ENCODE measurements around the gene CDKAL1.

Gene CDKAL1

GRCh38 chr6:20775981-20776380 is 241.7 kb downstream of the CDKAL1 start:
- DNase-seq (ENCODE audit: low spot score) (no peak), ATAC-seq (ENCODE audit: low read depth) (no peak)
- Histone ChIP-seq H3K4me1 (ENCODE audit: insufficient read depth, poor library complexity, severe bottlenecking) (no peaks in the 10 kb centered on the region), H3K4me3 (ENCODE audit: severe bottlenecking) (no peak overlapping the region), H3K27ac (ENCODE audit: poor library complexity, severe bottlenecking) (no peak overlapping the region), H3K36me3 (ENCODE audit: low read depth) (no peaks in the 10 kb centered on the region), H3K27me3 (ENCODE audit: insufficient read depth, poor library complexity, severe bottlenecking) (no peaks in the 10 kb centered on the region), H3K9me3 (ENCODE audit: severe bottlenecking) (no peaks in the 10 kb centered on the region)
- no peak for TF ChIP-seq CTCF (IDR thresholded peaks at IDR 0.05; ENCODE audit: poor library complexity, severe bottlenecking)

GRCh38 chr6:20777801-20778200 is 243.5 kb downstream of the CDKAL1 start:
- Histone ChIP-seq H3K27me3 (ENCODE audit: insufficient read depth, poor library complexity, severe bottlenecking) (no peaks in the 10 kb centered on the region), H3K4me3 (ENCODE audit: severe bottlenecking) (no peak overlapping the region), H3K9me3 (ENCODE audit: severe bottlenecking) (no peaks in the 10 kb centered on the region), H3K27ac (ENCODE audit: poor library complexity, severe bottlenecking) (no peak overlapping the region), H3K36me3 (ENCODE audit: low read depth) (no peaks in the 10 kb centered on the region), H3K4me1 (ENCODE audit: insufficient read depth, poor library complexity, severe bottlenecking) (no peaks in the 10 kb centered on the region)
- no peak for DNase-seq (ENCODE audit: low spot score)
- ATAC-seq (ENCODE audit: low read depth) = no peak
- TF ChIP-seq CTCF (IDR thresholded peaks at IDR 0.05; ENCODE audit: poor library complexity, severe bottlenecking) = no peak

GRCh38 chr6:20778459-20778858 is 244.2 kb downstream of the CDKAL1 start:
- H3K36me3 ChIP-seq (ENCODE audit: low read depth) = no peaks in the 10 kb centered on the region
- ATAC-seq (ENCODE audit: low read depth) (no peak), DNase-seq (ENCODE audit: low spot score) (no peak)
- H3K27me3 ChIP-seq (ENCODE audit: insufficient read depth, poor library complexity, severe bottlenecking) = no peaks in the 10 kb centered on the region
- H3K9me3 ChIP-seq (ENCODE audit: severe bottlenecking) = no peaks in the 10 kb centered on the region
- no peak overlapping the region for H3K4me3 ChIP-seq (ENCODE audit: severe bottlenecking)
- H3K27ac ChIP-seq (ENCODE audit: poor library complexity, severe bottlenecking) = no peak overlapping the region
- no peaks in the 10 kb centered on the region for H3K4me1 ChIP-seq (ENCODE audit: insufficient read depth, poor library complexity, severe bottlenecking)
- no peak for TF ChIP-seq CTCF (IDR thresholded peaks at IDR 0.05; ENCODE audit: poor library complexity, severe bottlenecking)

GRCh38 chr6:20778912-20779311 is 244.7 kb downstream of the CDKAL1 start:
- no peaks in the 10 kb centered on the region for H3K9me3 ChIP-seq (ENCODE audit: severe bottlenecking)
- ATAC-seq (ENCODE audit: low read depth) = no peak
- H3K36me3 ChIP-seq (ENCODE audit: low read depth) = no peaks in the 10 kb centered on the region

GRCh38 chr6:20789162-20789561 is 254.9 kb downstream of the CDKAL1 start:
- TF ChIP-seq CTCF (IDR thresholded peaks at IDR 0.05; ENCODE audit: poor library complexity, severe bottlenecking) = peak; percentile 40
- no peaks in the 10 kb centered on the region for H3K4me1 ChIP-seq (ENCODE audit: insufficient read depth, poor library complexity, severe bottlenecking)
- no peaks in the 10 kb centered on the region for H3K9me3 ChIP-seq (ENCODE audit: severe bottlenecking)
- no peaks in the 10 kb centered on the region for H3K36me3 ChIP-seq (ENCODE audit: low read depth)
- no peak overlapping the region for H3K4me3 ChIP-seq (ENCODE audit: severe bottlenecking)
- DNase-seq (ENCODE audit: low spot score) = no peak
- no peaks in the 10 kb centered on the region for H3K27me3 ChIP-seq (ENCODE audit: insufficient read depth, poor library complexity, severe bottlenecking)
- no peak for ATAC-seq (ENCODE audit: low read depth)
- no peak overlapping the region for H3K27ac ChIP-seq (ENCODE audit: poor library complexity, severe bottlenecking)

More at GRCh38 chr6:20778912-20779311, 244.7 kb downstream of the CDKAL1 start:
- no peaks in the 10 kb centered on the region for H3K4me1 ChIP-seq (ENCODE audit: insufficient read depth, poor library complexity, severe bottlenecking)
- no peak for TF ChIP-seq CTCF (IDR thresholded peaks at IDR 0.05; ENCODE audit: poor library complexity, severe bottlenecking)
- no peak overlapping the region for H3K27ac ChIP-seq (ENCODE audit: poor library complexity, severe bottlenecking)
- DNase-seq (ENCODE audit: low spot score) = no peak
- H3K27me3 ChIP-seq (ENCODE audit: insufficient read depth, poor library complexity, severe bottlenecking) = no peaks in the 10 kb centered on the region
- H3K4me3 ChIP-seq (ENCODE audit: severe bottlenecking) = no peak overlapping the region
